Mesothelial cell of epicardium (in vitro differentiated cells): Measurements from ENCODE around the gene KCNJ15. TPM values are rescaled to one million over a fixed set of nuclear protein-coding genes. Genes with fewer than 3 reads are reported as not detected.

Experiments
- DNase-seq, 2 experiments: peaks; one replicate each; pipeline ENCODE4 v3.0.0; 2021; ENCODE audit warnings: low spot score in 2 of 2; ENCODE audit not compliant: unreplicated experiment in 2 of 2
- H3K27ac Mint-ChIP-seq: 2 replicates; pipeline ENCODE4 v1.8.0; 2021; ENCODE audit warnings: mixed read lengths
- H3K27me3 Mint-ChIP-seq: 2 replicates; pipeline ENCODE4 v1.8.0; 2021; ENCODE audit warnings: low read depth, mixed read lengths
- H3K36me3 Mint-ChIP-seq: 2 replicates; pipeline ENCODE4 v1.8.0; 2021; ENCODE audit warnings: mixed read lengths
- H3K4me1 Mint-ChIP-seq: 2 replicates; pipeline ENCODE4 v1.8.0; 2021; ENCODE audit warnings: mixed read lengths
- H3K4me3 Mint-ChIP-seq: 2 replicates; pipeline ENCODE4 v1.8.0; 2021; ENCODE audit warnings: mild to moderate bottlenecking, moderate library complexity, mixed read lengths
- H3K9me3 Mint-ChIP-seq: 2 replicates; pipeline ENCODE4 v1.8.0; 2021; ENCODE audit warnings: mixed read lengths
- CTCF ChIP-seq: fragments of 200-600 bp; sonication (generic); IDR thresholded peaks from one replicate; pipeline ENCODE4 v1.5.0; 2021; ENCODE audit warnings: antibody characterized with exemption; ENCODE audit not compliant: unreplicated experiment
- total RNA-seq: library from RNA; stranded (reverse); gene quantifications from 3 replicates; pipeline ENCODE4 v1.2.1, GENCODE V29; 2021

KCNJ15 gene
- total RNA-seq, 1 donor from 2014 or later, result 1.9 TPM

- peaks cover 8% of the 10 kb centered on the region for H3K27me3 Mint-ChIP-seq
- no peak overlapping the region for H3K4me3 Mint-ChIP-seq
- no peaks in the 10 kb centered on the region for H3K36me3 Mint-ChIP-seq
- no peak overlapping the region for H3K27ac Mint-ChIP-seq
- H3K9me3 Mint-ChIP-seq, result no peaks in the 10 kb centered on the region
- TF ChIP-seq CTCF, result no peak
- no peaks in the 10 kb centered on the region for H3K4me1 Mint-ChIP-seq
- no peak for DNase-seq
Observed at GRCh38 chr21:38249696-38250278, 7.0 kb upstream of the KCNJ15 start.

- Mint-ChIP-seq H3K9me3 (no peaks in the 10 kb centered on the region), H3K36me3 (no peaks in the 10 kb centered on the region), H3K27ac (no peak overlapping the region), H3K4me1 (no peaks in the 10 kb centered on the region), H3K4me3 (no peak overlapping the region), H3K27me3 (peaks cover 8% of the 10 kb centered on the region)
- TF ChIP-seq CTCF, result no peak
- DNase-seq, result no peak
Observed at GRCh38 chr21:38250991-38251418, 5.8 kb upstream of the KCNJ15 start.

DNA sequence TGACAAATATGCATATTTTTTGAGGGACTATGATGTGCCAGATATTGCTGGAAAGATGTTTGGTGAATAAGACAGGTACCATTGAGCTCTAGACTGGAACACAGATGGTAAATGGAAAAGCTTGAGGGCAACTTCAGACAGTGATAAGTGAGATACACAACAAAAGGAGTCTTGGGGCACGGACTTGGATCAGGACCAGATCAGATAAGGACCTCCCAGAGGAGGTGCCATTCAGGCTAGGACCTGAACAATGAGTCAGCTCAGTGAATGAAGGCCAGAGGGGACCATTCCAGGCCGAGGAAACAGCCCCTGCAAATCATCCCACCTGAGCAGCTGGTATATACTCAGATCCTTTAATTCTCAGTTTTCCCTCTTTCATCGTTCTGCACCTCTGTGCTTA lies 1.8 kb upstream of the KCNJ15 start:
- no peaks in the 10 kb centered on the region for H3K9me3 Mint-ChIP-seq
- H3K36me3 Mint-ChIP-seq, result no peaks in the 10 kb centered on the region
- H3K27ac Mint-ChIP-seq, result no peak overlapping the region
- no peak overlapping the region for H3K4me3 Mint-ChIP-seq
- DNase-seq, result no peak
- TF ChIP-seq CTCF, result no peak
- peaks cover 17% of the 10 kb centered on the region for H3K27me3 Mint-ChIP-seq
- H3K4me1 Mint-ChIP-seq, result peaks cover 6% of the 10 kb centered on the region

DNA sequence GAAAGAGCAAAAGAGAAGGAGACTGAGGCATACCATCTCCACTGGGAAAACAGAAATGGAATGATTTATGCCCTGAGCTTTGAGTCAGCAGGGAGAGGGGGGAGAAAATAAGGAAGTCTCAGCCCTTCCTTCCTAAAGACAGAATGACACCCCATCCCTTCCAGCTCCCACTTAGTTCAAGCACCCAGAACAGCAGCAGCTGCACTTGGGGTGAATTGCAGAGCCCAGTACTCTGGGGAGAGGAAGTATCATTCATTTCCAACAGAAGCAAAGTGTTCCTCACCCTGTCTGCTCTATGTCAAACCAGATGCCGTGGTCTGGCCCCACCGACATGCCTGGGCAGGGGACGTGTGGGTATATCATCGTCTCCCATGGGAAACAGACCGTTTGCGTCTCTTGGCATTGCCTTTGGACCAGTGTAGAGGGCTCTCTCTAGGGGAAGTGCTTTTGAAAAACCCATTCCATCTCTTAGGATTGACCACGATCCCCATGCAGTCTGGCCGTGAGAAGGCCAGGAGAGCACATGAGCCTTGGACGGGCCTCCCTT lies 1.1 kb upstream of the KCNJ15 start:
- peaks cover 17% of the 10 kb centered on the region for H3K27me3 Mint-ChIP-seq

DNA sequence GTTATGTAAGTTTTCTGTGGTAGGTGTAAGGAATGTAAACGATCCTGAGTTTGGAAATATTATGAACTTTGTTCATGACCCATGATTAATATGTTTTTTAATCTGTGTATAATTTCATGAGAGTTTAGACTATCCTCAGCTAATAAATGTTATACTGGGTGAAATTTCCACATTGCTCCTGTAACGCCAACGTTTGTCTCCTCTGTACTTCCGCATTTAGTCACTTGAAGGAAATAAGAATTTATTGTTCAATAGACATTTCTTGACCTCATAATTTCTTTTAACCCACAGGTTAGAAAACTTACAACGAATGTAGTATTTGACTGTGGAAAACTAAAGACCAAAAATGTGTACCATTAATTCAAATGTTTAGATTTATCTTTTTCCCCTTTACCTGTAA lies 876 bp downstream of the KCNJ15 start:
- Mint-ChIP-seq H3K27me3 (peaks cover 13% of the 10 kb centered on the region), H3K4me1 (peaks cover 10% of the 10 kb centered on the region), H3K9me3 (no peaks in the 10 kb centered on the region), H3K27ac (no peak overlapping the region), H3K36me3 (no peaks in the 10 kb centered on the region), H3K4me3 (no peak overlapping the region)
- no peak for DNase-seq
- no peak for TF ChIP-seq CTCF

More for the DNA sequence above, 1.1 kb upstream of the KCNJ15 start:
- no peaks in the 10 kb centered on the region for H3K36me3 Mint-ChIP-seq
- peaks cover 6% of the 10 kb centered on the region for H3K4me1 Mint-ChIP-seq
- no peak overlapping the region for H3K4me3 Mint-ChIP-seq
- no peaks in the 10 kb centered on the region for H3K9me3 Mint-ChIP-seq
- no peak for TF ChIP-seq CTCF
- DNase-seq, result no peak
- H3K27ac Mint-ChIP-seq, result no peak overlapping the region
